Endodermal cell (in vitro differentiated cells): Measurements from ENCODE around the gene STX1B. TPM values are rescaled to one million over a fixed set of nuclear protein-coding genes. Genes with fewer than 3 reads are reported as not detected.

ENCODE experiments used
- DNase-seq: peaks from one replicate; pipeline ENCODE4 v3.0.0-alpha.2; 2017
- H3K27ac ChIP-seq: 2 replicates; pipeline ENCODE4 v1.5.1; 2013; ENCODE audit warnings: mild to moderate bottlenecking, low read depth, low read length, moderate library complexity
- H3K27me3 ChIP-seq: 2 replicates; pipeline ENCODE4 v1.6.1; 2013; ENCODE audit warnings: mild to moderate bottlenecking, low read length, moderate library complexity; ENCODE audit not compliant: insufficient read depth, control insufficient read depth, poor library complexity, severe bottlenecking
- H3K36me3 ChIP-seq: 2 replicates; pipeline ENCODE4 v1.7.0; 2013; ENCODE audit warnings: mild to moderate bottlenecking, low read length, moderate library complexity; ENCODE audit not compliant: control insufficient read depth, insufficient read depth
- H3K4me1 ChIP-seq: one replicate; pipeline ENCODE4 v1.7.0; 2013; ENCODE audit warnings: low read length; ENCODE audit not compliant: control insufficient read depth, insufficient read depth
- H3K4me3 ChIP-seq: 2 replicates; pipeline ENCODE4 v1.5.1; 2013; ENCODE audit warnings: mild to moderate bottlenecking, low read length, moderate library complexity
- H3K9ac ChIP-seq: 2 replicates; pipeline ENCODE4 v1.6.1; 2013; ENCODE audit warnings: mild to moderate bottlenecking, low read length, moderate library complexity; ENCODE audit not compliant: poor library complexity, severe bottlenecking; ENCODE audit errors: extremely low read depth
- H3K9me3 ChIP-seq: 2 replicates; pipeline ENCODE4 v1.6.1; 2013; ENCODE audit warnings: mild to moderate bottlenecking, low read length, moderate library complexity; ENCODE audit not compliant: control insufficient read depth
- H3K27ac Mint-ChIP-seq: 2 replicates; pipeline ENCODE4 v1.8.0; 2020; ENCODE audit warnings: mixed read lengths
- H3K27me3 Mint-ChIP-seq: 2 replicates; pipeline ENCODE4 v1.8.0; 2021; ENCODE audit warnings: mild to moderate bottlenecking, mixed read lengths; ENCODE audit not compliant: insufficient read depth
- H3K36me3 Mint-ChIP-seq: 2 replicates; pipeline ENCODE4 v1.8.0; 2020; ENCODE audit warnings: low read depth, mixed read lengths
- H3K4me1 Mint-ChIP-seq: 2 replicates; pipeline ENCODE4 v1.8.0; 2020; ENCODE audit warnings: mixed read lengths
- H3K4me3 Mint-ChIP-seq: 2 replicates; pipeline ENCODE4 v1.8.0; 2020; ENCODE audit warnings: mild to moderate bottlenecking, moderate library complexity, mixed read lengths
- H3K9me3 Mint-ChIP-seq: 2 replicates; pipeline ENCODE4 v1.8.0; 2020; ENCODE audit warnings: mild to moderate bottlenecking, mixed read lengths
- CTCF ChIP-seq: fragments of 200-600 bp; sonication (generic); conservative IDR thresholded peaks from 2 replicates; pipeline ENCODE4 v1.5.0; 2021; ENCODE audit warnings: antibody characterized with exemption, mild to moderate bottlenecking
- WGBS, 2 experiments: methylation state at CpG; one replicate each; pipeline versions ENCODE4 v1.1.5 to v1.1.7; 2013; ENCODE audit warnings: missing lambda C conversion rate in 2 of 2, mixed read lengths in 1 of 2; ENCODE audit not compliant: insufficient coverage in 1 of 2, insufficient read length in 1 of 2; 5-methylcytosine and 5-hydroxymethylcytosine counted together
- long read RNA-seq, 4 experiments: library from polyadenylated mRNA in 2 of 4; library from RNA in 1 of 4; library from capped mRNA in 1 of 4; stranded (forward) in 3 of 4; unstranded in 1 of 4; transcript quantifications; one replicate each; pipeline ENCODE4 v2.0.0, GENCODE V29; 2020 to 2021; ENCODE audit warnings: inconsistent platforms in 1 of 4
- polyA plus RNA-seq, 2 experiments: library from polyadenylated mRNA; stranded (reverse); fragments of 50-300 nt; gene quantifications; one replicate each; pipeline ENCODE4 v1.2.3, GENCODE V29; 2013
- total RNA-seq, 2 donors: library from RNA; stranded (reverse); fragmentation: NEBNext Ultra II Directional in 1 of 2; extraction: Animal tissue kit (Norgen Biotek cat#: 25700) in 1 of 2; gene quantifications; 2 replicates in 1 of 2; 3 replicates in 1 of 2; pipeline ENCODE4 v1.2.1, GENCODE V29; 2021

The STX1B gene
- 1 to 10 TPM; 3.2 to 7.0 TPM for total RNA-seq
- 10.6 TPM for polyA plus RNA-seq (2013, experiment 1 of 2)
- 6.9 TPM for polyA plus RNA-seq (2013, experiment 2 of 2)
- long read RNA-seq, experiment 1, result 0 reads
- long read RNA-seq, experiment 2, partial matches to known transcripts, result 1 of 3 reads
- long read RNA-seq, experiment 2, other reads (novel, unspliced or antisense), result 1 of 3 reads
- long read RNA-seq, experiment 3, result 0 reads
- long read RNA-seq, experiment 4, result 0 reads

- Mint-ChIP-seq H3K4me3 (peak within 1 kb of the TSS; percentile 55), H3K36me3 (no peaks in the 10 kb centered on the region), H3K4me1 (peaks cover 6% of the 10 kb centered on the region), H3K27me3 (peaks cover 47% of the 10 kb centered on the region), H3K27ac (no peak within 1 kb of the TSS), H3K9me3 (no peaks in the 10 kb centered on the region)
- Histone ChIP-seq H3K4me1 (no peaks in the 10 kb centered on the region), H3K27ac (no peak within 1 kb of the TSS), H3K9ac (no peak within 1 kb of the TSS), H3K9me3 (no peaks in the 10 kb centered on the region), H3K4me3 (peak within 1 kb of the TSS; percentile 64), H3K36me3 (no peaks in the 10 kb centered on the region), H3K27me3 (peaks cover 25% of the 10 kb centered on the region)
- DNase-seq, result peak; percentile 90
- WGBS, 2 experiments, result 25 to 50% methylated on average over 13 to 32 of the region's 45 CpGs
- no peak for TF ChIP-seq CTCF
These were observed at the start of gene STX1B for GRCh38 chr16:31010585-31011325. TSS of gene STX1B (minus strand) at chr16:31010638. CDS start at chr16:31010396, 242 bp downstream.

GRCh38 chr16:31055613-31056012 is 45.2 kb upstream of the STX1B start:
- TF ChIP-seq CTCF, result no peak
- no peak overlapping the region for H3K27ac Mint-ChIP-seq
- Histone ChIP-seq H3K27me3 (no peaks in the 10 kb centered on the region), H3K9ac (no peak overlapping the region), H3K36me3 (peaks cover 8% of the 10 kb centered on the region), H3K4me3 (no peak overlapping the region), H3K4me1 (no peaks in the 10 kb centered on the region), H3K27ac (no peak overlapping the region), H3K9me3 (no peaks in the 10 kb centered on the region)
- WGBS, 2 experiments, result 88 to 90% methylated on average over 3 to 4 of the region's 4 CpGs
- H3K27me3 Mint-ChIP-seq, result peaks cover 6% of the 10 kb centered on the region
- H3K9me3 Mint-ChIP-seq, result peaks cover 2% of the 10 kb centered on the region
- peak; percentile 60 for DNase-seq
- H3K4me3 Mint-ChIP-seq, result no peak overlapping the region
- H3K4me1 Mint-ChIP-seq, result peaks cover 3% of the 10 kb centered on the region
- peaks cover 16% of the 10 kb centered on the region for H3K36me3 Mint-ChIP-seq

- Histone ChIP-seq H3K4me3 (no peak overlapping the region), H3K36me3 (no peaks in the 10 kb centered on the region), H3K27ac (no peak overlapping the region), H3K4me1 (no peaks in the 10 kb centered on the region), H3K9me3 (no peaks in the 10 kb centered on the region), H3K9ac (no peak overlapping the region), H3K27me3 (no peaks in the 10 kb centered on the region)
- TF ChIP-seq CTCF, result no peak
- H3K4me1 Mint-ChIP-seq, result peaks cover 3% of the 10 kb centered on the region
- H3K27ac Mint-ChIP-seq, result no peak overlapping the region
- H3K4me3 Mint-ChIP-seq, result no peak overlapping the region
- peaks cover 2% of the 10 kb centered on the region for H3K9me3 Mint-ChIP-seq
- H3K27me3 Mint-ChIP-seq, result peaks cover 6% of the 10 kb centered on the region
- no peak for DNase-seq
- WGBS, 2 experiments, result 71 to 84% methylated on average over 2 of the region's 2 CpGs
- peaks cover 3% of the 10 kb centered on the region for H3K36me3 Mint-ChIP-seq
These were observed 41.7 kb upstream of the STX1B start for GRCh38 chr16:31052114-31052513.
